HG03432 (cell line): Measurements from ENCODE around the gene ATOH8.

Experiments used
- ATAC-seq: cut with Tn5 transposase; IDR thresholded peaks from one replicate; pipeline ENCODE4 v1.9.1; 2021; ENCODE audit warnings: mild to moderate bottlenecking, moderate library complexity; ENCODE audit not compliant: unreplicated experiment

ATOH8 gene

DNA sequence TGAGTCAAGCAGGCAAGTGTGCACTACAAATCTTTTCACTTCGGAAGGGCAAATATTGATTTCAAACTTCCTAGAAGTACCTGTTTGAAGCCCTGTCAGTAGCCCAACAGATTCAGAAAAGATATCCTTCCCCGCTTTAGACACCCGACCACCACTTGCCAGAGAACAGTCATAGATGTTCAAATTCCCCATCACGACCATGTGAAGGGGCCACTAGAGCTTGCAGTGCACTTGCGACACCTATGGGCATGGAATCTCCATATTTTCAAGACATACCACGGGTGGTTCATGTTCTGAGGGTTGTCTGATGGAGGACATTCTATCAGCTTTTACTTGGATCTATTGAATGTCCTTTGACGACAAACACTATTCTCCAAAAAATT is 35.8 kb upstream of the ATOH8 start:
- no peak for ATAC-seq

DNA sequence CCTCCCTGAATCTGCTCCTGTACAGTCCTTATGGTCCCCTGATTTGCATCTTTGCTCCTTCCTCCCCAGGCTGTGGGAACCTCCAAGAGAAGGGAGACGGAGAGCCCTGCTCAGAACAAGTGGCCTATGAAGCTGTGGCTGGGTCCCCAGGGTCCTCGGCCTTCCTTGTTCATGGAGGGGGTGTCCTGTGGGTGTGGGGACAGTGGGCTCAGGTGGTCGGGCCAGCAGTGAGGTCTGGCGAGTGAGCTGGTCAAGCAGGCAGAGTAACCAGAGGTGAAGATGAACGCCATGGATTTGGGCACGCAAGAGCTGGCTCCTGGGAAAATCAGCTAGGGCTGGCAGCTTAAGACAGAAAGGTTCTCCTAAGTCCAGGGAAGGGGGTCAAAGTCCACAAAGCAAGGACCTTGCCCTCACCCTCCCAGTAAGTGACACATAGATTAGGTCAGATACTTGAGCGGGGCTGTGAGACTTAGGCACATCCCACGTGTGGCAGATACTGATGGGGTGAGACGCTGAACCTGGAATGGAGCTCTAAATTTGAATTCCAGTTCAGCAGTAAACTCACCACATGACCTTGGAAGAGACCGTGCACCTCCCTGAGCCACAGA is 34.8 kb upstream of the ATOH8 start:
- no peak for ATAC-seq

- ATAC-seq, result no peak
Observed at GRCh38 chr2:85719609-85720240, 34.1 kb upstream of the ATOH8 start.

DNA sequence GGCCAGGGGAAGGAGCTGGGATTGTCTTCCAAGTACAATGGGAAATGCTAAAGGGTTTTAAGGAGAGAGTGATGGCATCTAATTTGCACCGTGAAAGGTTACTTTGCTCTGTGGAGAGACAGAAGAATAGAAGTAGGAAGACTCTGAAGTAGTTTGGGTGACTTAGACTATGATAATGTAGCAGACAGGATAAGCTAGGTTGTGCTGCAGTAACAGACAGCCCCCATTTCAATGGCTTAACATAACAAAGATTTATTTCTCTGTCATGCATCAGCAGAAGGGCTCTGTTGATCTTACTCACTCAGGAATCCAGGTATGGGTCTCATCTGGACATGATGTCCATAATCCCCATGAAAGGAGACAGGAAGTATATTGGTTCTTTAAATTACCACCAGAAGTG is 33.3 kb upstream of the ATOH8 start:
- no peak for ATAC-seq

- no peak for ATAC-seq
Observed at GRCh38 chr2:85721641-85722040, 32.1 kb upstream of the ATOH8 start.

GRCh38 chr2:85722519-85722918 is 31.3 kb upstream of the ATOH8 start:
- no peak for ATAC-seq

DNA sequence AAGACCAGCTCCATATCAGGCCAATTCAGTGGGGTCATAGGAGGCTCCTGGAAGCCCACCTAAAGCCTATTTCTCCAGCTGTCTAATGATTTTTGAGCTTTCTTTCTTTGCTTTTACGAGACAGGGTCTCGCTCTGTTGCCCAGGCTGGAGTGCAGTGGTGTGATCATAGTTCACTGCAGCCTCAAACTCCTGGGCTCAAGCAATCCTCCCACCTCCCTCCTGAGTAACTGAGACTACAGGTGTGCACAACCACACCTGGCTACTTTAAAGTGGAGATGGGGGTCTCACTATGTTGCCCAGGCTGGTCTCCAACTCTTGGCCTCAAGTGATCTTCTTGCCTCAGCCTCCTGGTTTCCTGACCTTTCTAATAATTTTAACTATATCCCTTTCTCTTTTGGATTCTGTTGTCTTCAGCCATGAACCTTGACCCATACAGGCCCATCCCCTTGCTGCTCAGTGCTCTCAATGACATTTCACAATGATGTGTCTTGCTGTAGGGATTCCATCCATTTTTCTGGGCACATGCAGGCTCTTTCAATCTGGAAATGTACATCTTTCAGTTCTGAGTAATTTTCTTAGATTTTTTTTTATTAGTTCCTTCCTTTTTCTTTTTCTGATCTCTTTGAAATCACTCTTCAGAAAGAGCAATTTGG is 30.0 kb upstream of the ATOH8 start:
- ATAC-seq, result no peak

GRCh38 chr2:85724731-85725181 is 29.0 kb upstream of the ATOH8 start:
- ATAC-seq, result no peak

DNA sequence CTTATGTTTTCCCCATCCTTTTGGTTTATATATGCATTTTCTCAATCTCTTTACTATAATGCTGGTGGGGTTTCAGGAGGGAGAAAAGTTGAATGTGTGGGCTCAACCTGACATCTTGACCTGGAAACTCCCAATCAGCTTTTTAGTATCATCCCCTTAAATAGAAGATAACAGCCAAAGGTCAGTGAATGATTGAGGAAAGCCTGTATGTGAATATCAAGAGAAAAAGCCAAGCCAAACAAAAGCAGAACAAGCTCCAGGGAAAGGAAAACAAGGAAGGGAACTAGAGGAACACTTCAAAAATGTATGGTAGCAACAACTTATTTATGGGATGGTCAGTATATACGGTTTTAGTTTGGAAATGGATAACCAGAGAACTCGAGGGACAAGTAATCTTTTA is 28.3 kb upstream of the ATOH8 start:
- no peak for ATAC-seq

DNA sequence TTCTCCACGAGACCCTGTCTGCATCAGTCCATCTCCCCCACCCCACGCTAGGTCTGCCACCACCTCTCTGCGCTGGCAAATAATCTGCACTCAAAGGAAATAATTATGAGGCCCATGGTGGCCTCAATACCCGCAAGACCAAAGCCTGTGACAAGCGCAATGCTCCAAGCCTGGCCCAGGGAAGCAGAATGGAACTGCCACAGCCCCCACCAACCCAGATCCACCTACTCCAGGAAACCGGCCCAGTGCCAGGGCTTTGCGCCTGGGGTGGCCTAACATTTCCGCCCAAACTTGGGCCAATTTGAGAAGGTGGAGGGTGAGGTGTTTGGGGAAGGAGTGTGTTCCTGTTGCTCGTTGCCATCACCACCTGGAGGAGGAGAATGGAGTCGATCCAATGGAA is 26.0 kb upstream of the ATOH8 start:
- no peak for ATAC-seq

GRCh38 chr2:85728342-85728741 is 25.4 kb upstream of the ATOH8 start:
- ATAC-seq, result no peak

- peak; percentile 84 for ATAC-seq
Observed at GRCh38 chr2:85728883-85729824, 24.6 kb upstream of the ATOH8 start.

GRCh38 chr2:85729825-85730510 is 23.8 kb upstream of the ATOH8 start:
- ATAC-seq, result no peak

- no peak for ATAC-seq
Observed at GRCh38 chr2:85730686-85731230, 23.0 kb upstream of the ATOH8 start.

DNA sequence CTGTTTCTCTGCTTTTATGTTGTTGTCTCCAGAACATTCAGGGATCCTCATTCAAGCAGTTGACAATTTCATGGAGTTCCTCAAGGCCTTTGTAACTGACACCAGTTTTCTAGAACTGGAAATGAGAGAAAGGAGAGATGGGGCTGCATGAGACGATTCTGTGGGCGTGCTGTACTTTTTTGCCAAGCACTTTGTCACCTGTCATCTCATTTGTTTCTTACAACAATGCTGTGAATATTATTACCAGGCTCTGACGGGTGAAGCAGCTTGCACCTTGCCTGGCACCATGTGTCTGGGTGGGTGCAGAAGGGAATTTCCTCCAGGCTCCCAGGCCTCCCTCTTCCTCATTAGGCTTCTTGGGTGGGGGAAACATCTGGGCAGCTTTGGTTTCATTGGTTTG is 22.2 kb upstream of the ATOH8 start:
- ATAC-seq, result no peak

GRCh38 chr2:85732467-85733120 is 21.2 kb upstream of the ATOH8 start:
- ATAC-seq, result no peak

DNA sequence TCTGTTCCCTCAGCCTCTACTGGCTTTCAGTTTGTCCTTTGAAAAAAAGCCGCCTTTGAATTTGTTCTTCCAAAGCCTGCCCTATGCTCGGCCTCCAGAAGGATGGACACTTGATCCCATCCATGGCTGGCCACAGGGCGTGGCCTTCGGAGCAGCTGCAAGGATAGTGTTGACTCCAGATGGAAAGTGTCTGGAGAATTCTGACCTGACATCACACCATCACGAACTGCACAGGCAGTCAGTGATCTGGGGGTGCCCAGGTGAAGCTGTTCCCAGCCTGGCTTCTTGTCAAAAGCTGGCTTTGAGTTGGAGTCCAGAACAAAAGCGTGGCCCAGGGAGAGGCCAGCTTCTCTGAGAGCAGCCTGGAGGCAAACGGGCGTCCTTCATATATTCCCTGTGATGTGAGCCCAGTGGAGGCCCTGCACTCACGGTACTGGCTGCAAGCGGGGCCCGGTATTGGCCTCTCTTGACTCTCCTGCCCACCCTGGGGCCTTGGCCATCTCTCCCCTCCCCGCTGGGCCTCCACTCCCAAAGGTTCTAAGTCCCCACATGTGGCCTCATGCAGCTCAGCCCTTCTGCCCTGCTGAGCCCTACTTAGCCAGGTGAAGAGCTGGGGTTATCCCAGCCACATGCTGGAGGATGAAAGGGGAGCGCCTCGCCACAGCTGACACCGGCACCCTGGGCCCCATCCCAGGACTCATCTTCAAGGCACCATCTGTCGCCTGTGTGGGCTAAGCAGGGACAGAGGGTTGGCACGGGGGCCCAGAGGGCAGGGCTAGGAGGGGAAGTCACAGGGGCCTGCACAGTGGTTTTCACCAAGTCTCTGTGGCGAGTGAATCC is 20.4 kb upstream of the ATOH8 start:
- no peak for ATAC-seq

- ATAC-seq, result no peak
Observed at GRCh38 chr2:85734015-85734414, 19.8 kb upstream of the ATOH8 start.

- ATAC-seq, result no peak
Observed at GRCh38 chr2:85734942-85735608, 18.7 kb upstream of the ATOH8 start.
